GM13976 (cell line): Measurements from ENCODE around the gene DEFB114.

Experiments
- DNase-seq: peaks from one replicate; pipeline ENCODE4 v3.0.0; 2012; ENCODE audit warnings: low spot score
- in situ Hi-C: fragments of 300-500 bp; cut with MboI; formaldehyde crosslinking; loops from one replicate; pipeline ENCODE4 v1.12.0; 2022; ENCODE audit warnings: low sequenced_read_pairs, mixed read lengths, inconsistent platforms; ENCODE audit not compliant: unreplicated experiment
- TF ChIP-seq, protein P1 (sequence below): IDR thresholded peaks from 2 replicates; pipeline ENCODE4 v1.5.1; 2012; ENCODE audit warnings: borderline replicate concordance, mild to moderate bottlenecking; ENCODE audit not compliant: insufficient read depth; ENCODE audit errors: extremely low read depth, missing control alignments, control extremely low read depth

The DEFB114 gene, protein sequence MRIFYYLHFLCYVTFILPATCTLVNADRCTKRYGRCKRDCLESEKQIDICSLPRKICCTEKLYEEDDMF

DNA sequence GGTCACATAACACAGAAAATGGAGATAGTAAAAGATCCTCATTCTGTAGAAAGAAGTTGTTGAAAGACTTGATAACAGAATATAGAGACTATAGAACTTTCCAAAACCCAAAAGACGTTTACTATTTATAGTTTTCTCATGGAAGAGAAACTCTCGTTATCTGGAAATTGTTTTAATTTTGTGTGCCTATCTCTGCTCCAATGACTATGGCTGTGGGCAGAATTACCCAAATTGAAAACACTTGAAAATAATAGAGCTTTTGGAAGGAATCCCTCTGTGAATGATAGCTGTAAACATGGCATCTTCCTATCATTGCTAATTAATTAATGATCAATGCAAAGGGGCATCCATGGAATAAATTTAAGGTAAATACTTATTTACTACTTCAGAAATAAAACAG lies at the start of gene DEFB114:
Gene DEFB114, minus strand, starts transcription at position 101 of the 400 bp plus-strand sequence. Its CDS starts 59 bp downstream, at position 42.
- in situ Hi-C loops, result no loop called here
- TF ChIP-seq, protein P1, sequence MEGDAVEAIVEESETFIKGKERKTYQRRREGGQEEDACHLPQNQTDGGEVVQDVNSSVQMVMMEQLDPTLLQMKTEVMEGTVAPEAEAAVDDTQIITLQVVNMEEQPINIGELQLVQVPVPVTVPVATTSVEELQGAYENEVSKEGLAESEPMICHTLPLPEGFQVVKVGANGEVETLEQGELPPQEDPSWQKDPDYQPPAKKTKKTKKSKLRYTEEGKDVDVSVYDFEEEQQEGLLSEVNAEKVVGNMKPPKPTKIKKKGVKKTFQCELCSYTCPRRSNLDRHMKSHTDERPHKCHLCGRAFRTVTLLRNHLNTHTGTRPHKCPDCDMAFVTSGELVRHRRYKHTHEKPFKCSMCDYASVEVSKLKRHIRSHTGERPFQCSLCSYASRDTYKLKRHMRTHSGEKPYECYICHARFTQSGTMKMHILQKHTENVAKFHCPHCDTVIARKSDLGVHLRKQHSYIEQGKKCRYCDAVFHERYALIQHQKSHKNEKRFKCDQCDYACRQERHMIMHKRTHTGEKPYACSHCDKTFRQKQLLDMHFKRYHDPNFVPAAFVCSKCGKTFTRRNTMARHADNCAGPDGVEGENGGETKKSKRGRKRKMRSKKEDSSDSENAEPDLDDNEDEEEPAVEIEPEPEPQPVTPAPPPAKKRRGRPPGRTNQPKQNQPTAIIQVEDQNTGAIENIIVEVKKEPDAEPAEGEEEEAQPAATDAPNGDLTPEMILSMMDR, result no peak
- DNase-seq, result no peak

DNA sequence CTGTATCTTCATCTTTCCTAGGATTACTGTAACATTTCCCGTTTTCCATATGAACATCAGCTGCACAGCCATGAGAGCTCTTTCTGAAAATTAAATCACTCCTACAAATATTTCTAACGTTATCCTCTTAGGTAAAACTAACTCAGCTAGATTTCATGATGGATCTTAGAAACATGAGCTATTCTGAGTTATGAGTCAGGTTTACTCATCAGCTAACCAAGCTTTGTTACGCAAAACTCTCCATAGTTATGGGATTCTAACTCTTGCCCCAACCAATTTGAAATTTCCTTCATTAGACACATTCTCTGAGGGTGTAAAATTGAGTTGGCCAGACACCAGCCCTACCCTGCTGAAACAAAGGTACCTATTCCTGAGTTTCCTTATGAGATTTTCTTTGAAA lies 43.9 kb upstream of the DEFB114 start:
- TF ChIP-seq, protein P1, result no peak
- DNase-seq, result no peak
- in situ Hi-C loops, result no loop called here

DNA sequence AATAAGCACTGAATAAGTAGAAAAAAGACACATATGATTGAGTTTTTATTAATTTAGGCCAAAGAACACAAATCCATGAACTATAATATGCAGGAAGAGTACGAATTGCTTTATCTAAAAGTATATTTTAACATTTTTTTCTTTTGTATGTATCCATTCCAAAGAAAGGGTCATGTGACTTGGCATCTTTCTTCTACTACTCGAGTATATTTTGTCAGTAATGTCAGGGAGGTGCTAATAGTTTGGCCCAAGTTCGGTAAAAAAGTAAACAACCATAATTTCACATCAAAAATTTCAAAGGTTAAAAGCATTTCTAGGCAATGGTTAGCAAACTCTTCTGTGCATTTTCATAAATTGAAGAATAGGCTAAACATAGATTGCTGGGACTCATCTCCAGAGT lies 39.2 kb upstream of the DEFB114 start:
- TF ChIP-seq, protein P1, result no peak
- in situ Hi-C loops, result no loop called here

DNA sequence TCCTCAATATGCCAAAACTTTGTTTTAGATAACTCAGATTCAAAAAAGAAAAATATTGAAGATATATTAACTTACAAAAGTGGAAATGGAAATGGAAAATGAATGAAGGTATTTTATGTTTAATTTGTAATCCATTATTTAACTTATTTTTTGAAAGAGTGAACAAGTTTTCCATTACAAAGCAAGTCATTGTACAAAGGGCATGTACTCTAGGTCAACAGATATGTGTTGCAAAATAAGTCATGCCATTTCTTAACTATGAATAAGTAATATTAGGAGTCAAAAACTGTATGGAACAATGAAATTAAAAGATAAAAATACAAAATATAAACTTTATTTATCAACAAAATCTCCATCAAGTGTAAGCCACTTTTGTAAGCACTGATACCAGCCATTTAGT lies 31.3 kb upstream of the DEFB114 start:
- TF ChIP-seq, protein P1, result no peak
- no peak for DNase-seq
- in situ Hi-C loops, result no loop called here

More for the DNA sequence above, 39.2 kb upstream of the DEFB114 start:
- DNase-seq, result no peak

DNA sequence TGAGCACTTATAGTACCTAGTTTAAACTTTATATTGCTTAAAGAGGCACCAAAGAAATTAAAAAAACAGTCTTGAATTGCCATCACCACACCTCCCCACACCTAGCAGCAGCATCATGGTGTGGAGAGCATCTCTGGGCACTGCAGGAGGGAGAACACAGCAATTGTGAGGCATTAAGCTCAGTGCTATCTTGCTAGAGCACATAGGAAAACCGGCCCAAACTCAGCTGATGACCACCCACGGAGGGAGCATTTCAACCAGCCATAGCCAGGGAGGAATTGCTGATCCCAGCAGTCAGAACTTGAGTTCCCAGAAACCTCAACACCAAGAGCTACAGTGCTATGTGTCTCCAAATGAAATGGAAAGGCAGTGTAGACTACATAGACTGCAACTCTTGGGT lies 24.9 kb upstream of the DEFB114 start:
- no peak for DNase-seq
- TF ChIP-seq, protein P1, result no peak
- in situ Hi-C loops, result no loop called here

DNA sequence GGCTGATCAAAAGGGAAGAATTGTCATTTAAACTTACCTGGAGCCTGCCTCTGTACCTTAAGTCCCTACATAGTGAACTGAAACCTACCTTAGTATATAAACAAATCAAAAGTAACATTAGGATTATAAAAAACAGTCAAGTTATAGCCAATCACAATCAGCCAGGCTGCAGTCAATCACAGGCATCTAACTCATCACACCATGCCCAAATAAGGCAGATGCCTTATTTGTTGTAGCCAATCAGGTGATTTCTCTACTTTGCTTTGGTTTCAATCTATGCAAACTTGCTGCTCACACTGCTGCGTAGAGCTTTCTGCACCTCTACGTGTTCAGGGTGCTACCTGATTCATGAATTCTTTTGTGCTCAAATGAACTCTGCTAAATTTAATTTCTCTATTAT lies 23.8 kb upstream of the DEFB114 start:
- DNase-seq, result no peak
- in situ Hi-C loops, result no loop called here
- TF ChIP-seq, protein P1, result no peak
